CD4-positive, alpha-beta T cell (primary cell): ENCODE measurements around the gene DUSP23. TPM values are rescaled to one million over a fixed set of nuclear protein-coding genes. Genes with fewer than 3 reads are reported as not detected.

Source experiments
- ATAC-seq: fragments of 200-7000 bp; cut with Tn5 transposase; one replicate; pipeline ENCODE4 v1.10.0; 2022; ENCODE audit warnings: mild to moderate bottlenecking; ENCODE audit not compliant: poor library complexity
- CTCF ChIA-PET: fragments of 350-600 bp; sonication (Branson Sonifier 250); formaldehyde crosslinking; loops from one replicate; lab custom pipeline; 2021; ENCODE audit warnings: antibody characterized with exemption, inconsistent platforms; lab: Charles Lee
- POLR2A ChIA-PET: fragments of 350-600 bp; sonication (Branson Sonifier 250); formaldehyde crosslinking; loops from one replicate; lab custom pipeline; 2021; ENCODE audit warnings: antibody characterized with exemption, inconsistent platforms; lab: Charles Lee
- DNase-seq, 14 experiments: peaks; one replicate each; pipeline ENCODE4 v3.0.0-alpha.2; 2013 to 2020; ENCODE audit warnings: mixed read lengths in 2 of 14
- H3K27ac ChIP-seq, 2 donors: one replicate each; pipeline versions ENCODE4 v1.5.1 to v1.7.0; 2013; ENCODE audit warnings: low read length in 2 of 2, low read depth in 1 of 2, mild to moderate bottlenecking in 1 of 2
- H3K27me3 ChIP-seq, 2 experiments: 1 replicate in 1 of 2; 2 replicates in 1 of 2; pipeline versions ENCODE4 v1.6.1 to v1.7.0; 2013; ENCODE audit warnings: low read length in 2 of 2, control low read depth in 1 of 2, mild to moderate bottlenecking in 1 of 2, moderate library complexity in 1 of 2; ENCODE audit not compliant: insufficient read depth in 2 of 2, control insufficient read depth in 1 of 2
- H3K36me3 ChIP-seq: one replicate; pipeline ENCODE4 v1.6.1; 2013; ENCODE audit warnings: low read length, control low read depth; ENCODE audit not compliant: insufficient read depth
- H3K4me1 ChIP-seq: one replicate; pipeline ENCODE4 v1.6.1; 2013; ENCODE audit warnings: low read length, control low read depth; ENCODE audit not compliant: insufficient read depth
- H3K4me3 ChIP-seq: one replicate; pipeline ENCODE4 v1.5.1; 2013; ENCODE audit warnings: mild to moderate bottlenecking, low read length, moderate library complexity
- H3K9me3 ChIP-seq, 2 experiments: 1 replicate in 1 of 2; 2 replicates in 1 of 2; pipeline versions ENCODE4 v1.6.1 to v1.7.0; 2013; ENCODE audit warnings: low read length in 2 of 2, mild to moderate bottlenecking in 2 of 2, control low read depth in 1 of 2, moderate library complexity in 1 of 2; ENCODE audit not compliant: control insufficient read depth in 1 of 2, insufficient read depth in 1 of 2
- H3K27ac Mint-ChIP-seq: one replicate; pipeline ENCODE4 v1.8.0; 2020; ENCODE audit warnings: mixed read lengths
- H3K27me3 Mint-ChIP-seq: one replicate; pipeline ENCODE4 v1.8.0; 2021; ENCODE audit warnings: mixed read lengths
- H3K36me3 Mint-ChIP-seq: one replicate; pipeline ENCODE4 v1.8.0; 2021; ENCODE audit warnings: low read depth, mixed read lengths
- H3K4me1 Mint-ChIP-seq: one replicate; pipeline ENCODE4 v1.8.0; 2021; ENCODE audit warnings: low read depth, mixed read lengths
- H3K4me3 Mint-ChIP-seq: one replicate; pipeline ENCODE4 v1.8.0; 2020; ENCODE audit warnings: mild to moderate bottlenecking, mixed read lengths
- H3K9me3 Mint-ChIP-seq: one replicate; pipeline ENCODE4 v1.8.0; 2020; ENCODE audit warnings: mixed read lengths
- intact Hi-C, 2 experiments: fragments of 100-400 bp; cut with DNase I in 1 of 2; cut with micrococcal nuclease in 1 of 2; formaldehyde crosslinking; loops; one replicate each; pipeline versions ENCODE4 v1.15.1 to v1.9.0; 2023 to 2025; cut with DNase I, micrococcal nuclease
- total RNA-seq, 174 experiments: library from RNA in 2 of 174; stranded (reverse) in 2 of 174; gene quantifications; one replicate each; pipeline ENCODE4 v1.2.3 and lab custom pipeline; 2021 to 2026
- TF ChIP-seq, protein P1 (sequence below): fragments of 200-600 bp; IDR thresholded peaks from one replicate; pipeline ENCODE4 v1.8.0; 2022; ENCODE audit warnings: antibody characterized with exemption, mild to moderate bottlenecking

DUSP23 gene
- total RNA-seq, 2 experiments from 2014 or later = 3.9 to 6.0 TPM

DNA sequence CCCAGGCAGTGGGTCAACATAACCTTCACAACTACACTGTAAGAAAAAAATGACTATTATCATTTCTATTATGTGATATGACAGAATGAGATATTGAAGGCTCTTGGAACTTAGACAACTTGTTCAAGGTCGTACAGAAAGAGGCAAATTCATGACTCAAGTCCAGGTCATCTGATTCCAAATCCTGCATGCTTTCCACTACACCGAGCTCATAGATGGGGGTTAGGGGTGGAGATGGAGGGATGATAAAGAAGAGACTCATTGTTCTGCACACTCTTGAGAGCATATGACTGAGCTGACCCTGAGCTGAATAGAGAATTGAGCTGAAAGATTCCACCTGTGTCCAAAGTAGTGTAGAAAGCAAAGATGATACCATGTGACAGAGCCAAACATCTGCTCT is 24.2 kb downstream of the DUSP23 start:
- POLR2A ChIA-PET = interaction anchor here (0.6 kb wide), 1 partner anchor 12 kb away, joined by 3 read pairs; no protein-coding TSS in a partner anchor
- no peak overlapping the region for H3K4me3 Mint-ChIP-seq
- H3K36me3 ChIP-seq = no peaks in the 10 kb centered on the region
- peaks cover 12% of the 10 kb centered on the region for H3K4me1 Mint-ChIP-seq
- no peak overlapping the region for H3K27ac ChIP-seq
- peaks cover 20% of the 10 kb centered on the region for H3K4me1 ChIP-seq
- H3K36me3 Mint-ChIP-seq = no peaks in the 10 kb centered on the region
- H3K27ac Mint-ChIP-seq = no peak overlapping the region
- H3K9me3 ChIP-seq = no peaks in the 10 kb centered on the region
- CTCF ChIA-PET = no interaction called here
- H3K27me3 ChIP-seq = no peaks in the 10 kb centered on the region
- intact Hi-C loops = no loop called here
- H3K9me3 Mint-ChIP-seq = no peaks in the 10 kb centered on the region
- DNase-seq (no peak), ATAC-seq (no peak)
- peaks cover 5% of the 10 kb centered on the region for H3K27me3 Mint-ChIP-seq
- TF ChIP-seq, protein P1, sequence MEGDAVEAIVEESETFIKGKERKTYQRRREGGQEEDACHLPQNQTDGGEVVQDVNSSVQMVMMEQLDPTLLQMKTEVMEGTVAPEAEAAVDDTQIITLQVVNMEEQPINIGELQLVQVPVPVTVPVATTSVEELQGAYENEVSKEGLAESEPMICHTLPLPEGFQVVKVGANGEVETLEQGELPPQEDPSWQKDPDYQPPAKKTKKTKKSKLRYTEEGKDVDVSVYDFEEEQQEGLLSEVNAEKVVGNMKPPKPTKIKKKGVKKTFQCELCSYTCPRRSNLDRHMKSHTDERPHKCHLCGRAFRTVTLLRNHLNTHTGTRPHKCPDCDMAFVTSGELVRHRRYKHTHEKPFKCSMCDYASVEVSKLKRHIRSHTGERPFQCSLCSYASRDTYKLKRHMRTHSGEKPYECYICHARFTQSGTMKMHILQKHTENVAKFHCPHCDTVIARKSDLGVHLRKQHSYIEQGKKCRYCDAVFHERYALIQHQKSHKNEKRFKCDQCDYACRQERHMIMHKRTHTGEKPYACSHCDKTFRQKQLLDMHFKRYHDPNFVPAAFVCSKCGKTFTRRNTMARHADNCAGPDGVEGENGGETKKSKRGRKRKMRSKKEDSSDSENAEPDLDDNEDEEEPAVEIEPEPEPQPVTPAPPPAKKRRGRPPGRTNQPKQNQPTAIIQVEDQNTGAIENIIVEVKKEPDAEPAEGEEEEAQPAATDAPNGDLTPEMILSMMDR = no peak
- H3K4me3 ChIP-seq = no peak overlapping the region

DNA sequence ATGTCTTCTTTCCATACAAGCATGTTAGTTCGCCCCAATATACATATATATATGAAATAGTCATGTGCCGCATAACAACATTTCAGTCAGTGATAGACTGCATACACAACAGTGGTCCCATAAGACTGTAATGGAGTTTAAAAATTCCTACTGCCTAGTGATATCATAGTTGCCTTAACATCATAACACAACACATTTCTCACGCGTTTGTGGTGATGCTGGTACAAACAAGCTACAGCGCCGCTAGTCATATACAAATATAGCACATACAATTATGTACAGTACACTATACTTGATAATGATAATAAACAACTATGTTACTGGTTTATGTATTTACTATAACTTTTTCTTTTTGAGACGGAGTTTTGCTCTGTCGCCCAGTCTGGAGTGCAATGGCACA is 35.2 kb downstream of the DUSP23 start:
- Histone ChIP-seq H3K4me1 (no peaks in the 10 kb centered on the region), H3K36me3 (no peaks in the 10 kb centered on the region), H3K4me3 (no peak overlapping the region), H3K27ac (no peak overlapping the region), H3K27me3 (no peaks in the 10 kb centered on the region), H3K9me3 (no peaks in the 10 kb centered on the region)
- Mint-ChIP-seq H3K27me3 (no peaks in the 10 kb centered on the region), H3K27ac (no peak overlapping the region), H3K4me3 (no peak overlapping the region), H3K36me3 (no peaks in the 10 kb centered on the region), H3K4me1 (no peaks in the 10 kb centered on the region), H3K9me3 (no peaks in the 10 kb centered on the region)
- ChIA-PET POLR2A (no interaction called here), CTCF (no interaction called here)
- intact Hi-C loops = no loop called here
- ATAC-seq (no peak), DNase-seq (no peak)
- TF ChIP-seq, protein P1 = no peak

DNA sequence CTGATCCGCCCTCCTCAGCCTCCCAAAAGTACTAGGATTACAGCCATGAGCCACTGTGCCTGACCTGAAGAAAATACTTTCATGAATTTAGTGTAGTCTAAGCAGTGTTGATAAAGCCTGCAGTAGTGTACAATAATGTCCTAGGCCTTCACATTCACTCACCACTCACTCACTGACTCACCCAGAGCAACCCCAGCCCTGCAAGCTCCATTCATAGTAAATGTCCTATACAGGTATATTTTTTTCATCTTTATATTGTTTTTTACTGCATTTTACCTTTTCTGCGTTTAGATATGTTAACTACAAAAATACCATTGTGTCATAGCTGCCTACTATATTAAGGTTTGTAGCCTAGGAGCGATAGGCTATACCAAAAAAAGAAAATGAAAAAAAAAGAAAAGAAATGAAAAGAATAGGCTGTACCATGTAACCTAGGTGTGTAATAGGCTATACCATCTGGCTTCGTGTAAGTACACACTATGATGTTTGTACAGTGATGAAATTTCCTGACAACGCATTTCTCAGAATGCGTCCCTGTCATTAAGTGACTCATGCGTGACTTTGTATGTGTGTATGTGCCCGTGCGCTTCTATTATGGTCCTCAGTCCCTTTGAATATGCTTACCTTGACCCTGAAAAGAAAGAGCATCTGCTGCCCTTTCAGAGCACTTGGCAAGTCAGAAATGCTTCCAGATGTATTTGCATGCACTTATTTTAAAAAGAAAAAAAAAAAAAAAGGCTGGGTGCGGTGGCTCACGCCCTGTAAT is 36.7 kb downstream of the DUSP23 start:
- no peak overlapping the region for H3K27ac Mint-ChIP-seq

More for the DNA sequence above, 36.7 kb downstream of the DUSP23 start:
- no peaks in the 10 kb centered on the region for H3K36me3 ChIP-seq
- POLR2A ChIA-PET = interaction anchor here (0.8 kb wide), 1 partner anchor 107 kb away, joined by 3 read pairs; the partner anchor contains the start of gene TAGLN2
- no peaks in the 10 kb centered on the region for H3K9me3 ChIP-seq
- Mint-ChIP-seq H3K4me3 (no peak overlapping the region), H3K36me3 (no peaks in the 10 kb centered on the region), H3K27me3 (no peaks in the 10 kb centered on the region), H3K9me3 (no peaks in the 10 kb centered on the region), H3K4me1 (no peaks in the 10 kb centered on the region)
- CTCF ChIA-PET = no interaction called here
- TF ChIP-seq, protein P1 = no peak
- ATAC-seq = no peak
- no peaks in the 10 kb centered on the region for H3K27me3 ChIP-seq
- H3K4me3 ChIP-seq = no peak overlapping the region
- no peaks in the 10 kb centered on the region for H3K4me1 ChIP-seq
- DNase-seq = no peak
- no peak overlapping the region for H3K27ac ChIP-seq
- intact Hi-C loops = no loop called here
